Thymus (tissue), 11 donors: Measurements from ENCODE around the gene CAMKMT. TPM values are rescaled to one million over a fixed set of nuclear protein-coding genes. Genes with fewer than 3 reads are reported as not detected.

Source experiments
- DNase-seq, 9 donors: peaks; one replicate each; pipeline ENCODE4 v3.0.0-alpha.2; 2013; ENCODE audit warnings: low spot score in 9 of 9, low read depth in 6 of 9, missing footprints in 1 of 9
- H3K27ac ChIP-seq, 2 donors: one replicate each; pipeline ENCODE4 v1.5.1; 2013; ENCODE audit warnings: control low read depth in 1 of 2, low read depth in 1 of 2, low read length in 1 of 2, mild to moderate bottlenecking in 1 of 2, moderate library complexity in 1 of 2
- H3K27me3 ChIP-seq, 2 donors: one replicate each; pipeline ENCODE4 v1.5.1; 2013; ENCODE audit warnings: low read length in 1 of 2; ENCODE audit not compliant: control insufficient read depth in 2 of 2, insufficient read depth in 1 of 2
- H3K36me3 ChIP-seq, 2 donors: one replicate each; pipeline ENCODE4 v1.5.1; 2013; ENCODE audit warnings: low read length in 1 of 2, mild to moderate bottlenecking in 1 of 2, moderate library complexity in 1 of 2; ENCODE audit not compliant: control insufficient read depth in 2 of 2, insufficient read depth in 2 of 2
- H3K4me1 ChIP-seq, 2 donors: one replicate each; pipeline ENCODE4 v1.5.1; 2013; ENCODE audit warnings: low read length in 2 of 2; ENCODE audit not compliant: control insufficient read depth in 2 of 2, insufficient read depth in 2 of 2
- H3K4me3 ChIP-seq, 2 donors: one replicate each; pipeline ENCODE4 v1.5.1; 2013; ENCODE audit warnings: low read length in 2 of 2, control low read depth in 1 of 2, mild to moderate bottlenecking in 1 of 2
- H3K9me3 ChIP-seq, 2 donors: one replicate each; pipeline ENCODE4 v1.5.1; 2013; ENCODE audit warnings: low read length in 1 of 2, mild to moderate bottlenecking in 1 of 2; ENCODE audit not compliant: control insufficient read depth in 2 of 2, insufficient read depth in 1 of 2
- WGBS: extraction: QIAGEN DNeasy Blood & Tissue Kit; methylation state at CpG from one replicate; pipeline ENCODE4 v1.1.7; 2013; 5-methylcytosine and 5-hydroxymethylcytosine counted together
- polyA plus RNA-seq: library from polyadenylated mRNA; stranded (reverse); fragments of 200-250 nt; gene quantifications from one replicate; pipeline ENCODE4 v1.2.3, GENCODE V29; 2013
- total RNA-seq: library from RNA; stranded (reverse); fragments of 120-200 nt; gene quantifications from one replicate; pipeline ENCODE4 v1.2.4, GENCODE V29; 2013
- donor health status: healthy.

Gene CAMKMT
- total and polyA plus RNA-seq, 2 donors: 7.0 to 7.4 TPM

- H3K36me3 ChIP-seq: no peaks in the 10 kb centered on the region
- no peak for DNase-seq
- no peaks in the 10 kb centered on the region for H3K27me3 ChIP-seq
- no peak overlapping the region for H3K27ac ChIP-seq
- 91% methylated on average over 1 of the region's 1 CpG for WGBS
- H3K9me3 ChIP-seq: no peaks in the 10 kb centered on the region
- no peak overlapping the region for H3K4me3 ChIP-seq
- H3K4me1 ChIP-seq: no peaks in the 10 kb centered on the region
Observed at GRCh38 chr2:44663471-44664073, 301.8 kb downstream of the CAMKMT start.

GRCh38 chr2:44668336-44668735, 306.6 kb downstream of the CAMKMT start:
- H3K4me3 ChIP-seq: no peak overlapping the region
- H3K27ac ChIP-seq: no peak overlapping the region
- H3K27me3 ChIP-seq: no peaks in the 10 kb centered on the region
- H3K9me3 ChIP-seq: no peaks in the 10 kb centered on the region
- H3K4me1 ChIP-seq: no peaks in the 10 kb centered on the region
- peak in 3 of 9 donors; percentile 2 to 32 (median 6) for DNase-seq
- no peaks in the 10 kb centered on the region for H3K36me3 ChIP-seq
- 82% methylated on average over 5 of the region's 5 CpGs for WGBS

GRCh38 chr2:44671276-44671675, 309.5 kb downstream of the CAMKMT start:
- Histone ChIP-seq H3K36me3 (no peaks in the 10 kb centered on the region), H3K27ac (no peak overlapping the region), H3K27me3 (no peaks in the 10 kb centered on the region), H3K9me3 (no peaks in the 10 kb centered on the region), H3K4me3 (no peak overlapping the region), H3K4me1 (peaks cover 2 to 5% of the 10 kb centered on the region in 2 donors)
- no peak for DNase-seq
- over 99% methylated on average over 2 of the region's 2 CpGs for WGBS

GRCh38 chr2:44671916-44672315, 310.2 kb downstream of the CAMKMT start:
- WGBS: 95% methylated on average over 5 of the region's 5 CpGs

GRCh38 chr2:44672431-44672830, 310.7 kb downstream of the CAMKMT start:
- Histone ChIP-seq H3K27me3 (peaks cover 0 to 2% of the 10 kb centered on the region in 2 donors), H3K4me3 (no peak overlapping the region), H3K4me1 (peaks cover 2 to 5% of the 10 kb centered on the region in 2 donors), H3K27ac (no peak overlapping the region), H3K36me3 (no peaks in the 10 kb centered on the region), H3K9me3 (no peaks in the 10 kb centered on the region)
- no peak for DNase-seq
- WGBS: 100% methylated on average over 1 of the region's 1 CpG

More at GRCh38 chr2:44671916-44672315, 310.2 kb downstream of the CAMKMT start:
- H3K4me3 ChIP-seq: no peak overlapping the region
- no peaks in the 10 kb centered on the region for H3K9me3 ChIP-seq
- H3K36me3 ChIP-seq: no peaks in the 10 kb centered on the region
- peaks cover 0 to 2% of the 10 kb centered on the region in 2 donors for H3K27me3 ChIP-seq
- H3K4me1 ChIP-seq: peaks cover 2 to 5% of the 10 kb centered on the region in 2 donors
- H3K27ac ChIP-seq: no peak overlapping the region
- no peak for DNase-seq

GRCh38 chr2:44674473-44675284, 312.9 kb downstream of the CAMKMT start:
- Histone ChIP-seq H3K27me3 (peaks cover 0 to 2% of the 10 kb centered on the region in 2 donors), H3K4me3 (no peak overlapping the region), H3K36me3 (no peaks in the 10 kb centered on the region), H3K9me3 (no peaks in the 10 kb centered on the region), H3K27ac (no peak overlapping the region), H3K4me1 (peaks cover 2 to 5% of the 10 kb centered on the region in 2 donors)
- DNase-seq: peak; percentile 9 to 82 (median 41)
- 32% methylated on average over 4 of the region's 4 CpGs for WGBS

- Histone ChIP-seq H3K36me3 (no peaks in the 10 kb centered on the region), H3K27ac (no peak overlapping the region), H3K4me3 (no peak overlapping the region), H3K4me1 (peaks cover 2 to 5% of the 10 kb centered on the region in 2 donors), H3K27me3 (peaks cover 0 to 2% of the 10 kb centered on the region in 2 donors), H3K9me3 (no peaks in the 10 kb centered on the region)
- no peak for DNase-seq
- 99% methylated on average over 3 of the region's 3 CpGs for WGBS
Observed at GRCh38 chr2:44676379-44676778, 314.6 kb downstream of the CAMKMT start.

GRCh38 chr2:44679584-44679983, 317.8 kb downstream of the CAMKMT start:
- Histone ChIP-seq H3K27ac (no peak overlapping the region), H3K27me3 (peaks cover 0 to 2% of the 10 kb centered on the region in 2 donors), H3K4me1 (peaks cover 0 to 1% of the 10 kb centered on the region in 2 donors), H3K4me3 (no peak overlapping the region), H3K36me3 (no peaks in the 10 kb centered on the region), H3K9me3 (no peaks in the 10 kb centered on the region)
- 96% methylated on average over 4 of the region's 4 CpGs for WGBS
- no peak for DNase-seq

GRCh38 chr2:44679990-44680389, 318.2 kb downstream of the CAMKMT start:
- no peak for DNase-seq
- Histone ChIP-seq H3K27me3 (peaks cover 0 to 2% of the 10 kb centered on the region in 2 donors), H3K36me3 (no peaks in the 10 kb centered on the region), H3K4me3 (no peak overlapping the region), H3K9me3 (no peaks in the 10 kb centered on the region), H3K27ac (no peak overlapping the region), H3K4me1 (no peaks in the 10 kb centered on the region)
- 80% methylated on average over 4 of the region's 4 CpGs for WGBS
